LoVo (cell line): ENCODE measurements around the gene LRRC4B.
A peak's percentile ranks its signal among the peaks of the same experiment; 100 is the strongest.
"Not testable (repeated sequence)": the region's sequence is repeated elsewhere in the genome, so short reads cannot be mapped to it uniquely, and the experiment has no call there.

Source experiments
- DNase-seq: peaks from one replicate; pipeline ENCODE4 v3.0.0-alpha.2; 2016; ENCODE audit warnings: low spot score

LRRC4B gene

DNA sequence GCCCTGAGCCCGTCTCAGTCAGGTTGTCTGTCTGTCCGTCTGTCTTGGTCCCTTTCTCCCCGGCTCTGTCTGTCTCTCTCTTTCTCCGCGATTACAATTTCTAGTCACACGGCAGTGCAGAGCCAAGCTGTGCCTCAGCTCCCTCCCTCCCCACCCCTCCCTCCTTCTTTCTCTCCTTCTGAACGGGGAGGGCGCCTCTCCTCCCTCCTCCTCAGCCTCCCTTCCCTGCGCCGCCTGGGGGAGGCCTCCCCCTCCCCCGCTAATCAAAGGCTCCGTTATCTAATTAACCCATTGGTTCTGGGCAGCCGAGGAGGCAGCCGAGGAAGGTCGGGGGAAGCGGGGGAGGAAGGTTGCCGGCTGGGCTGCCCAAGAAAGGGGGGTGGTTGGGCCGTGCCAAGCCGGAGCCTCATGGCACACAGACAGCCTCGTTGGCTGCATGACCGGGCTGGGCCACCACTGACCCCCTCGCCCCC is 16.5 kb downstream of the LRRC4B start:
- no peak for DNase-seq

GRCh38 chr19:50551034-50551714 is 17.1 kb downstream of the LRRC4B start:
- DNase-seq: no peak

DNA sequence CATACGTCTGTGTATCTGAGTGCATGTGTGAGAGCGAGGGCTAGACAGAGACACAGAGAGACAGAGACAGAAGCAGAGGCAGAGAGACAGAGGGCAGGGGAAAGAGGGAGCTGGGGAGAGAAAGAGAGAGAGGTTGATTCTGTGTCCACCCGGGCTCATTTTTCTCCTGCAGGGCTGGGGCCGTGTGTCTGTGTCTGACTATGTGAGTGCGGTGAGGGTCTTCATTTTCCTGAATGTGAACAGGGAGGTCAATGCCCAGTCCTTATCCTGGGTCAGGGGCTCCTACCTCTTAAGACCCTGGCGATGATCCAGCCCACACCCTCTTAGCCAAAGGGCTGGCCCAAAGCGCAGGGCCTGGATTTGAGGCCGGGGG is 17.7 kb downstream of the LRRC4B start:
- DNase-seq: no peak

GRCh38 chr19:50549927-50550593 is 18.2 kb downstream of the LRRC4B start:
- DNase-seq: no peak

DNA sequence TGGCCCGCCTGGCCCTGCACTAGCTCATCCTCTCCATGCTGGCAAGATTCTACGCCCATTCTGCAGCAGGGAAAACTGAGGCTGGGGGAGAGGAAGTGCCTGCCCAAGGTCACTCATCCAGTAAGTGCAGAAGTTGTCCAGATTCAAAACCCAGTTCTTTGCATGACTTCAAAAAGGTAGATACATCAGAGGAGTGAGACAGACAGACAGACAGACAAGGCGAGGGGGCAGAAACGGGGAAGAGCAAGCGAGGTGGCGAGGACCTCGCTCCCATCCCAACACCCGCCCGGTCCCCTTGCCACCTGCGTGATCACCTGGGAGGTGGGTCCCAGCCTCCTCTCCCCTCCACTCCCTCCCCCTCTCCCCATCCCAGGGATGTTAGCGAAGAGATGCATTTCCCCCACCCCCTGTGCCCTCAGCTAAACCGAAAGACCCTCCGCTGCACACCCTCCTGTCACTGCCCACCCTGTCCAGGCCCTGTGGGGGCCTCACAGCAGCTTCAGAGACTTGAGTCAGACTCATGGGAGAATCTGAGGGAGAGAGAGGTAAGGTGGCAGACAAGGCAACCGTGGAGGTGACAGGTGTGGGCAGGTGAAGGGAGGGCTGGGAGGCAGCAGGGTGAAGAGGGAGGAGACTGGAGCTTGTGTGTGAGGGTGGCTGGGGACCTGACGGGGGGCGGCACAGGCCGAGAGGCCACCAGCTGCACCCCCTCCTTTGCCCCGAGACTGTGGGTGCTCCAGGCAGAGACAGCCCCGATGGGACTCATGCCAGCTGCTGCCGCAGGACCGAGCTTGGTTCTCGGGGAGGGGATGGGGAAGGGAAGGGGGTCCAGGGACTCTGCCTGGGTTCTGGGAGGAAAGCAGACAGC is 18.9 kb downstream of the LRRC4B start:
- no peak for DNase-seq

DNA sequence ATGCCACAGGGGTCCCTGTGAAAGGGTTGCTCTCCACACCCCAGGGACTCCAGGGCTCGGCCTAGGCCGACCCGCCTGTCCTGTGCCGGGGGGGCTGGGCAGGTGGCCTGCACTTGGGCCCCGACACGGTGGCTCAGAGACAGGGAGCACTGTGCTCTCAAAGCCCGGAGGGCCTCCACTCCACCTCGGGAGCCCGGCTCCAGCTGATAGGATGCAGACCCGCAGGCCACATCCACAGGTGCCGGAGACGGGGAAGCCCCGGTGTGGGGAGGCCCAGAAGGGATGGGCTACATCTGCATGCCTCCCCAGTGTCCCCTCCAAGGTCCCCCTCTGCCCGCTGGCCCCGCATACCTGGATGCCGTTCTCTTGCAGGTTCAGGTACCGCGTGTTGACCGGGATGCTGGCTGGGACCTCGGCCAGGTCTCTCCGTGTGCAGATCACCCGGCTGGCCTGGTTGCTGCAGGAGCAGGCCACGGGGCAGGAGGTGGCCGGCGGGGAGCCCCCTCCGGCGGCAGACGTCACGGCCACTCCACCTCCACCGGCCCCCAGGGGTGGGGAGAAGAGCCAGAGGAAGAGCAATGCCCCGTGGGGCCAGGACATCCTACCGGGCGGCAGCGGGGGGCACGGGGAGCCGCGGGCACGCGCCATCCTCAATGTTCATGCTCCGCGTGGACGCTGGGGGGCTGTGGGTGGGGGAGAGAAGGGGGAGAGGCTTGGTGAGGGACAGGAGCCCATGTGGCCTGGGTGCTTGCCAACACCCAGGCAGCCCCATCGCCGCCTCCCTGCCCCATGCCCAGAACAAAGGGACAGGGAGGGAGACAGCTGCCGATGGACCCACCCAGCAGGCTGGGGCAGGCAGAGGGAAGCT is 19.8 kb downstream of the LRRC4B start:
- DNase-seq: no peak

GRCh38 chr19:50547385-50548190 is 20.6 kb downstream of the LRRC4B start:
- DNase-seq: no peak

DNA sequence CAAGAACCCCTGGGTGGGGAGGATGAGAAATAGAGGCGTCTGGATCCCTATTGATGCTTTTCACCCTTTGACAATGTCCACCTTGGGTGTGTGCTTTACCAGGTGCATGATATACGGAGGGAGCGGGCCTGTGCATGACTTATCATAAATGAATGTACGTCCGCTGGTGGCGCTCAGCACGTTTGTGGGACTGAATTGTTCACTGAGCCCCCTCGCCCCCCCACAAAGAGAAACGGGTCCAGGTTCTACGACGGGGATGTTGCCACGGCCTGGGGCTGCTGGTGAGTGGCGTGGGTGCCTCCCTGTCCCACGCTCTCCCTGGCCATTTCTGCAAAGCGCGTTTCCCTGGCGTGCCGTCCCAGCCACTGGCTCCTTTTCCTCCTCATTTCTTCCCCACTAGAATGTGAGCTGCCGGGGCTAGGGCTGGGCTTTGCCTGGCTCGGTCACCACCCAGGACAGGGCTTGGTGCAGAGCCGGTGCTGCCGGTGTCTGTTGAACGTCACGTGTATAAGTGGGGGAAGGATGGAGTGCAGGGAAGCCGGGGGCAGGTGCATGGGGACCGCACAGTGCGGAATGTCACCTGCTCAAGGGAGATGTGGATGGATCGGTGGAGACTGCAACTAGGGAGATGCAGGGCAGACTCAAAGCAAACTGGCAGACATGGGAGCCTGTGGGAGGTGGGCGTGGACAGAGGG is 21.6 kb downstream of the LRRC4B start:
- no peak for DNase-seq

- DNase-seq: no peak
These were observed 25.3 kb downstream of the LRRC4B start for GRCh38 chr19:50542943-50543342.

- DNase-seq: peak; percentile 72
These were observed 30.4 kb downstream of the LRRC4B start for GRCh38 chr19:50537769-50538230.

GRCh38 chr19:50537306-50537685 is 30.9 kb downstream of the LRRC4B start:
- no peak for DNase-seq

DNA sequence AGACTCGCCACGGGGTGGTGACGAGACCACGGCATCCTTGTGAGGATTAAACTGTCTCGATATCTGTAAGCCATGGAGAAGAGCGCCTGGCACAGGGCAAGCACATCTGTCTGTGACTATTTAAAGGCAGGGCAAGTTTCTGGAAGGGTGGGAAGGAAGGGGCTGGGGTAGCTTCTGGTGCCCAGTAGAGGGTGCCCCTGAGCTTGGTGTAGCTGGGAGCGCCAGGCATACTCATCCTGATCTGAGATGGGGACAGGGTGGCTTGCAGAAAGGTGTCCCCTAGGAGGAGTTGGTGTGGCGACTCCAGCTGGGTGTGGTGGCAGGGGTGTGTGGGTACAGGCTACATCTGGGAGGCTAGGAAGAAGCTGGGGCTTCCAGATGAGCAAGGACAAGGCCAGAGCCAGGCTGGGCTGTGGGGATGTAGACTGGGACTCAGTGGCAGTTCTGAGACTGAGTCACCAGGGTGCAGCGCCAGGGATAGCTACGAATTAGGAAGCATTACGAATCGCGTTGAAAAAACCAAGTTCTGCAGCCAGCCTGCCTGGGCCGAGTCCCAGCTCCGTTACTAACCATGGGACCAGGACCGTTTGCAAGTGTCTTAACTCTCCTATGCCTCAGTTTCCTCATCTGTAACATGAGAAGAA is 31.5 kb downstream of the LRRC4B start:
- no peak for DNase-seq

GRCh38 chr19:50535672-50536187 is 32.5 kb downstream of the LRRC4B start:
- DNase-seq: no peak

DNA sequence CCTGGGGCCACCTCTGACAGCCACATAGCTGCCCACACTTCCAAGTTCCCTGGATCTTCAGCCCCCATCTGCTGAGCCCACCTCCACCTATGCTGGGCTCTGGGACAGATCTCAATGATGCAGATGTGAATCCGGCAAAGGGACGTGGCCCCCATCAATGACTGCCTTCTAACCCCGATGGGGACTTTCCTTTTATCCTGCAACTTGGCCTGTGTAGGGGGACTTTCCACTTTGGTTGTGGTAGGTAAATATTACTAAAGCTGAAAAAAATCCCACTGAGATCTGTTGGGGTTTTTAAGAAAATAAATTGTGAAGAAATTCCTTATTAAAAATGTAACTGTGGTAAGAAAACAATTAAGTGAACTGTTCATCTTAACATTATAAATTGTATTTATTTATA is 33.8 kb downstream of the LRRC4B start:
- no peak for DNase-seq

DNA sequence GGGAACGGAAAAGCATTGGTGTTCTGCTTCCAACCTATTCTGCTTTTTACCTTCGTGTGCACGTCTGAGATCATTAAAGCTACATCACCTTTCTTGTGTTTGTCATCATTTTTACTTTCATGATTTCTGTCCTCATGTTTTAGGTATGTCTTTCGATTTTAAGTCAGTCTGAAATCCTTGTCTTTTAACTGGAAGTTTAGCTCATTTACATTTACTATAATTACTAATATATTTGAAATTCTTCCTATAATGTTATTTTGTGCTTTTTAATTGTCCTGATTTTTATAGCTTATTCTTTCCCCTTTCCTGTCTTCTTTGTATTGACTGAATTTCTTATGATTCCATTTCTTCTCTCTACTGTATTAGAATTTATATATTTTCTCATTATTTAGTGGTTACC is 35.3 kb downstream of the LRRC4B start:
- DNase-seq: no peak

DNA sequence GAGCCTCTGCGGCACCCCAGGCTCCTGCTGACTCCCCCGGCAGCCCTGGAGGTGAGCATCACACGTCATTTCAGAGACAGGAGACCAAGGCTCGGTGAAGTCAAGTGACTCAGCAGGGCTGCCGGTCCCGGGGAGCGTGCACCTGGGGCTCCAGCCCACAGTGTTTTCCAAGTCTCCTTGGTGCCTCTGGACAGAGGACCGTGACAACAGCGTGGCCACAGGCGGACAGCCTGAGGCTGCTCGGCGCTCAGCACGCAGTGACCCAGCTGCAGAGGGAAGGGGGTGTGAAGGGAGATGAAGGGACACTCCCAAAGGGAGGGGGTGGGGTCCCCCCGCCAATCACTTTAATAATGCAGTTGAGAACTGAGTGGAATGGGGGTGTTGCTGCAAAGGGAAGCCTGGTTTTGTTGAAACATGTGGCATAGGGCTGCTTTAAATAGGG is 37.0 kb downstream of the LRRC4B start:
- no peak for DNase-seq

GRCh38 chr19:50528052-50528451 is 40.2 kb downstream of the LRRC4B start:
- DNase-seq: not testable (repeated sequence)

DNA sequence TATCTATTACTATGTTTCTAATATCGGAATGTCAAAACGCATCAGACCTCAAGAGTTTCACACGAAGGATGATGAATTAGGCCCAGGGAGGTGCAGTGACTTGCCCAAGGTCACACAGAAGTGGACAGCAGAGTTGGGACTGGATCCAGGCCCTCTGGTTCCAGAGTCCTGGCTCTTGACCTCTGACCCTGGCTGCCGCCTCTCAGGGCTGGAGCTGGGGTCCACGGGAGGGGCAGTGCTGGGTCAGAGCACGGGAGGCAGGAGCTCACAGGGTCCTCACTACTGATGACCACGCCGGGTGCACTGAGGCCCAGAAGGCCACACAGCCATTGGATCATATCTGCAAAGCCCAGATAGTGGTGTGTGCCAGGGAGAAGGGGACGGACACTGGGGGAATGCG is 45.4 kb downstream of the LRRC4B start:
- DNase-seq: no peak

- no peak for DNase-seq
These were observed 47.3 kb downstream of the LRRC4B start for GRCh38 chr19:50520822-50521465.
